Nephron (organoid): ENCODE data around the gene TSPAN18.

Experiments
- H3K27ac Mint-ChIP-seq, 3 experiments: 2 replicates each; pipeline ENCODE4 v1.8.0; 2020; ENCODE audit warnings: mixed read lengths in 3 of 3, mild to moderate bottlenecking in 2 of 3, moderate library complexity in 1 of 3
- H3K27me3 Mint-ChIP-seq: 2 replicates; pipeline ENCODE4 v1.8.0; 2021; ENCODE audit warnings: low read depth, mild to moderate bottlenecking, moderate library complexity, mixed read lengths
- H3K36me3 Mint-ChIP-seq: 2 replicates; pipeline ENCODE4 v1.8.0; 2020; ENCODE audit warnings: low read depth, mixed read lengths
- H3K4me1 Mint-ChIP-seq: 2 replicates; pipeline ENCODE4 v1.8.0; 2020; ENCODE audit warnings: mixed read lengths
- H3K4me3 Mint-ChIP-seq, 3 experiments: 2 replicates each; pipeline ENCODE4 v1.8.0; 2020; ENCODE audit warnings: mild to moderate bottlenecking in 3 of 3, mixed read lengths in 3 of 3, moderate library complexity in 2 of 3
- H3K9me3 Mint-ChIP-seq: 2 replicates; pipeline ENCODE4 v1.8.0; 2020; ENCODE audit warnings: mixed read lengths
- CTCF ChIP-seq, 3 experiments: fragments of 200-600 bp; sonication (generic); IDR thresholded peaks; one replicate each; pipeline ENCODE4 v1.5.0; 2021; ENCODE audit warnings: antibody characterized with exemption in 3 of 3; ENCODE audit not compliant: unreplicated experiment in 3 of 3

Gene TSPAN18

GRCh38 chr11:44934110-44934509, 207.3 kb downstream of the TSPAN18 start:
- H3K27me3 Mint-ChIP-seq: no peaks in the 10 kb centered on the region

GRCh38 chr11:44934735-44935250, 208.0 kb downstream of the TSPAN18 start:
- no peak for TF ChIP-seq CTCF (IDR thresholded peaks at IDR 0.05; ENCODE audit: unreplicated experiment in 3 of 3)
- H3K4me1 Mint-ChIP-seq: peaks cover 10% of the 10 kb centered on the region
- no peaks in the 10 kb centered on the region for H3K27me3 Mint-ChIP-seq
- no peaks in the 10 kb centered on the region for H3K9me3 Mint-ChIP-seq
- H3K27ac Mint-ChIP-seq: no peak overlapping the region
- H3K4me3 Mint-ChIP-seq: no peak overlapping the region
- H3K36me3 Mint-ChIP-seq: peaks cover 8% of the 10 kb centered on the region

More at GRCh38 chr11:44934110-44934509, 207.3 kb downstream of the TSPAN18 start:
- TF ChIP-seq CTCF (IDR thresholded peaks at IDR 0.05; ENCODE audit: unreplicated experiment in 3 of 3): no peak
- Mint-ChIP-seq H3K4me3 (no peak overlapping the region), H3K27ac (no peak overlapping the region), H3K4me1 (peaks cover 10% of the 10 kb centered on the region), H3K9me3 (no peaks in the 10 kb centered on the region), H3K36me3 (peaks cover 8% of the 10 kb centered on the region)

- peaks cover 24% of the 10 kb centered on the region for H3K4me1 Mint-ChIP-seq
- H3K27ac Mint-ChIP-seq: no peak overlapping the region
- H3K9me3 Mint-ChIP-seq: no peaks in the 10 kb centered on the region
- peak; percentile 69 to 72 (median 71) for TF ChIP-seq CTCF (IDR thresholded peaks at IDR 0.05; ENCODE audit: unreplicated experiment in 3 of 3)
- H3K36me3 Mint-ChIP-seq: no peaks in the 10 kb centered on the region
- no peak overlapping the region for H3K4me3 Mint-ChIP-seq
- no peaks in the 10 kb centered on the region for H3K27me3 Mint-ChIP-seq
Observed at GRCh38 chr11:44936525-44936924, 209.8 kb downstream of the TSPAN18 start.

GRCh38 chr11:44936951-44937543, 210.3 kb downstream of the TSPAN18 start:
- TF ChIP-seq CTCF (IDR thresholded peaks at IDR 0.05; ENCODE audit: unreplicated experiment in 3 of 3): no peak
- H3K36me3 Mint-ChIP-seq: peaks cover 4% of the 10 kb centered on the region
- peaks cover 26% of the 10 kb centered on the region for H3K4me1 Mint-ChIP-seq
- H3K9me3 Mint-ChIP-seq: no peaks in the 10 kb centered on the region
- no peak overlapping the region for H3K4me3 Mint-ChIP-seq
- H3K27ac Mint-ChIP-seq: no peak overlapping the region
- H3K27me3 Mint-ChIP-seq: no peaks in the 10 kb centered on the region

- H3K9me3 Mint-ChIP-seq: no peaks in the 10 kb centered on the region
- no peak for TF ChIP-seq CTCF (IDR thresholded peaks at IDR 0.05; ENCODE audit: unreplicated experiment in 3 of 3)
- peaks cover 4% of the 10 kb centered on the region for H3K36me3 Mint-ChIP-seq
- no peaks in the 10 kb centered on the region for H3K27me3 Mint-ChIP-seq
- H3K4me3 Mint-ChIP-seq: no peak overlapping the region
- peaks cover 32% of the 10 kb centered on the region for H3K4me1 Mint-ChIP-seq
- H3K27ac Mint-ChIP-seq: no peak overlapping the region
Observed at GRCh38 chr11:44938066-44938691, 211.4 kb downstream of the TSPAN18 start.
